Sigmoid colon (tissue), 4 donors: Measurements from ENCODE around the gene ZNF136.

Experiments used
- CTCF ChIP-seq, 4 experiments: fragments of 450-650 bp in 3 of 4; fragments of 200-600 bp in 1 of 4; IDR thresholded peaks; one replicate each; pipeline ENCODE4 v1.5.1; 2016 to 2019; ENCODE audit warnings: antibody characterized with exemption in 4 of 4, mild to moderate bottlenecking in 3 of 4, moderate library complexity in 2 of 4
- EP300 ChIP-seq, 4 donors: sonication (generic); formaldehyde crosslinking; IDR thresholded peaks; one replicate each; pipeline ENCODE4 v1.6.1; 2017; ENCODE audit warnings: antibody characterized with exemption in 4 of 4
- POLR2AphosphoS5 ChIP-seq, 4 donors: sonication (generic); formaldehyde crosslinking; IDR thresholded peaks; one replicate each; pipeline ENCODE4 v1.6.1; 2017; ENCODE audit warnings: antibody characterized with exemption in 4 of 4

DNA sequence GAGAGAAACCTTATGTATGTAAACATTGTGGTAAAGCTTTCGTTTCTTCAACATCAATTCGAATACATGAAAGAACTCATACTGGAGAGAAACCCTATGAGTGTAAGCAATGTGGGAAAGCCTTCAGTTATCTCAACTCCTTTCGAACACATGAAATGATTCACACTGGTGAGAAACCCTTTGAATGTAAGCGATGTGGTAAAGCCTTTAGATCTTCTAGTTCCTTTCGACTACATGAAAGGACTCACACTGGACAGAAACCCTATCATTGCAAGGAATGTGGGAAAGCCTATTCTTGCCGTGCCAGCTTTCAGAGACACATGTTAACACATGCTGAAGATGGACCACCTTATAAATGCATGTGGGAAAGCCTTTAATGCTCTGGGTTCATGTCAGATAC, 24.7 kb downstream of the ZNF136 start:
- TF ChIP-seq CTCF (IDR thresholded peaks at IDR 0.05) (no peak), POLR2AphosphoS5 (IDR thresholded peaks at IDR 0.05) (no peak), EP300 (IDR thresholded peaks at IDR 0.05) (no peak)
